Stimulated activated naive CD8-positive, alpha-beta T cell treated with anti-CD3 and anti-CD28 coated beads, Interleukin-15, Interleukin-2, amounts not matched to agents 100 U/mL and 50 U/mL, for 24 hours (primary cell): ENCODE data around the gene MTRF1.

Source experiments
- ATAC-seq: fragments of 150-1000 bp; cut with Tn5 transposase; one replicate; pipeline ENCODE4 v1.10.0; 2021
- DNase-seq: peaks from one replicate; pipeline ENCODE4 v3.0.0; 2021

The MTRF1 gene

GRCh38 chr13:41224113-41225110, 39.0 kb downstream of the MTRF1 start:
- DNase-seq (no peak), ATAC-seq (no peak)

DNA sequence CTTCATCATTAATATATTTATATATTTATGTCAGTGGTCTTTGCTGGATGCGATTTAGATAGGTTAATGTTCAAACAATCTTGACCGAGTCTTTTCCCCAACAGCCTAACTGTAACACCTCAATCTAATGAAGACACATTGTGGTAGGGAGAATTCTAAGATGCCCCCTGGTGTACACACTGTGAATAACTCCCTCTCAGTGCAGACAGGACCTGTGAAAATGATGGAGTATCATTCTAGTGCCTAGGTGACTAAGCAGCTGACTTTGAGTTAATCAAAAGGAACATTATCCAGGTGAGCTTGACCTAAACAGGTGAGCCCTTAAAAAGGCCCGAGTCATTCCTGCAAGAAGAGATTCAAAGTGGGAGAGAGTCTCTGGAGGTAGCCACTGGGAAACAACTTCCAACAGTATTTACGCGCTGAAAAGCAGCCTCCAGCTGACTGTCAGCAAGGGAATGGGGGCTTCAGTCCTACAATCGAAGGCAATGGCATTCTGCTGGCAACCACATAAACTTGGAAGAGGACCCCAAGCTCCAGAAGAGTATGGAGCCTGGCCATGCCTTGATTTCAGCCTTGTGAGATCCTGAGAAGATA, 41.0 kb downstream of the MTRF1 start:
- ATAC-seq (peak; percentile 86), DNase-seq (peak; percentile 55)

DNA sequence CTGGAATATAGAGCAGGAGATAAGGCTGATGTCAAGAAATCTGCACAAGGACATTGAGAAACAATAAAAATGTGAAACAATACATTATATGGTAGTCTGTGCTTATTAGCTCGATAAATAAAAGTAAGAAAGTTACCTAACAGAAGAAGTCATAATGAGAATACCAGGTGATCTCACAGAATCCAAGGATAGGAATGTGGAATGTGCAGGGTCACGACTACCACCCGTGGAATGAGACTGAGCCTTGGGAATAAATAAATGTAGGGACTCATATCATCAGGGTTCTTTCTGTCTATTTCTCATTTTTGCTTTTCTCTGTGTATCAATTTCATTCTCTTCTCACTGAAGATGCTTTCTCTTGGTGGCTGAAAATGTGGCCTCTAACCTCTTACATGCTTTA, 43.0 kb downstream of the MTRF1 start:
- DNase-seq: no peak

DNA sequence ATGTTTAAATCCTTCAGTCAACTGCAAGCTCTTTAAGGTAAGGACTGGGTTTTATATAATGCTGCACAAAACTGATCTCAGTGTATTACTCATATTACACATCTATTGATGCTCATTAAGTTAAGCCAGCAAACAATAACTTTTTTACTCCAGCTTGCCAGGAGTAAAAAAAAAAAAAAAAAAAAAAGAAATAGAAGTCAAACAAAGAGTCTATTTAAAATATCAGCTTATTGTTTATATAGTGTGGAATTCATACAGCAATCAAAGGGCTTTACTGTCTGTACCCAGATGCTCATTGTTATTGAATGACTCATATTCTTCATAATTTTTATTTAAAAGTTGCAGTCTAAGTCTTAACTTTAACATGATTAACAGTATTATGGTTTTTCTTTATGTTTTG, 47.2 kb downstream of the MTRF1 start:
- ATAC-seq (no peak), DNase-seq (no peak)

More for the DNA sequence above, 43.0 kb downstream of the MTRF1 start:
- no peak for ATAC-seq

- DNase-seq (no peak), ATAC-seq (no peak)
Observed at GRCh38 chr13:41213919-41214318, 49.5 kb downstream of the MTRF1 start.

DNA sequence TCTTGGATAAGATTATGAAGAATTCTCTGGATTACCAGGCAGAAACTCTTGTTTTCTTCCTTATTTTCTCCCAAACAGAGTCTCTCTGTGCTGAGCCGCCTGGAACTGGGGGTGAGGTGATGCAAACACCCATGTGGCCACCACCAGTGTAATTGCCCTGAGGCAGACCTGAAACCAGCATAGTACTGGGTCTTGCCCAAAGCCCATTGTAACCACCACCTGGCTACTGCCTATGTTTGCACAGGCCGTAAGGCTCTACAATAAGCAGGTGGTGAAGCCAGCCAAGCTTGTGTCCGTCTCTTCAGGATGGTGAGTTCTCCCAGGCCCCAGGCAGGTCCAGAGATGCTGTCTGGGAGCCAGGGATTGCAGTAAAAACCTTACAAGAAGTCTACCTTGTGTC, 50.1 kb downstream of the MTRF1 start:
- no peak for ATAC-seq

DNA sequence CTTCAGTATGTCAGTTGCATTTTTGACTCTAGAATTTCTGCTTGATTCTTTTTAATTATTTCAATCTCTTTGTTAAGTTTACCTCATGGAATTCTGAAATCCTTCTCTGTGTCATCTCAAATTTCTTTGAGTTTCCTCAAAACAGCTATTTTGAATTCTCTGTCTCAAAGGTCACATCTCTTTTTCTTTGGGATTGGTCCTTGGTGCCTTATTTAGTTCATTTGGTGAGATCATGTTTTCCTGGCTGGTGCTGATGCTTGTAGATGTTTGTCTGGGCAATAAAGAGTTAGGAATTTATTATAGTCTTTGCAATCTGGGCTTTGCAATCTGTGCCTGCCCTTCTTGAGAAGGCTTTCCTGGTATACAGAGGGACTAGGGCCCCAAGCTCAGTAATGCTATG, 50.5 kb downstream of the MTRF1 start:
- no peak for ATAC-seq
- DNase-seq: no peak

More for the DNA sequence above, 50.1 kb downstream of the MTRF1 start:
- no peak for DNase-seq

DNA sequence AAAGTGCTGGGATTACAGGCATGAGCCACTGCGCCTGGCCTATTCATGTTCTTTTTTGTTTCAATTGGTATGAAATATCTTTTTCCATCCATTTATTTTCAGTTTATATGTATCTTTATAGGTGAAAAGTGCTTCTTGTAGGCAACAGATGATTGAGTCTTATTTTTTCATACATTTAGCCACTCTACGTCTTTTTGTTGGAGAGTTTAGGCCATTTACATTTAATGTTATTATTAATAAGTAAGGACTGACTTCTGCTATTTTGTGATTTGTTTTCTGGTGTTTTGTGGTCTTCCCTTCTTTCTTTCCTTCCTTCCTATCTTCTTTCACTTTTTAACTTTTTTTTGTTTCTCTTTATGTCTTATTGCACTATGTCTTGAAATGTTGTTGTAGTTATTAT, 52.3 kb downstream of the MTRF1 start:
- no peak for DNase-seq
- no peak for ATAC-seq

DNA sequence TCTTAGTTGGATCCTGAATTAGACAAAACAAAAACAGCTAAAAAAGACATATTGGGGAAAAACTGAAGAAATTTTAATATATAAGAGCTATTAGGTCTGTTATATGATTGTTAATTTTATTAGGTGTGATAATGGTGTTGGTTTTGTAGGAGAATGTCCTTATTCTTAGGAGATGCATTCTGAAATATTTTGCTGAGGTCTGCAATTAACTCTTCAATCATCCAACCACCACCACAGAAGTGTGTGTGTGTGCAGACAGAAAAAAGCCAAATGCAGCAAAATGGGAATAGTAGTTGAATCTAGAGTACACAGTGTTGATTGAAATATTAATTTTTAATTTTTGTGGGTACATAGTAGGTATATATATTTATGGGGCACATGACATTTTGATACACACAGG, 56.9 kb downstream of the MTRF1 start:
- ATAC-seq (no peak), DNase-seq (no peak)

DNA sequence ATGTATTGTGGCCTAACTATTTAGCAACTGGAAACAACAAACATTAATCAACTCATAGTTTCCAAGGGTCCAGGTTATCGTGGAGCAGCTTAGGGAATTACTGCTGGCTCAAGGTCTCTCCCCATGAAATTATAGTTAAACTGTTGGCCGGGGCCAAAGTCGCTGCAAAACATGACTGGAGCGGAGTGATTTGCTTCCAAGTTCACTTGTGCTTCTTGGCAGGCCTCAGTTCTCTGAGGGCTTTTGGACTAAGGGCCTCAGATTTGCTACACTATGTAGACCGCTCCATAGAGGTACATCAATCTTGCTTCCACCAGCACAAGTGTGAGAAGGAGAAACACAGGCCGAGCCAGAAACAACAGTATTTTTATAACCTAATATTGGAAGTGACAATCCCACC, 59.6 kb downstream of the MTRF1 start:
- DNase-seq: no peak
- ATAC-seq: no peak

DNA sequence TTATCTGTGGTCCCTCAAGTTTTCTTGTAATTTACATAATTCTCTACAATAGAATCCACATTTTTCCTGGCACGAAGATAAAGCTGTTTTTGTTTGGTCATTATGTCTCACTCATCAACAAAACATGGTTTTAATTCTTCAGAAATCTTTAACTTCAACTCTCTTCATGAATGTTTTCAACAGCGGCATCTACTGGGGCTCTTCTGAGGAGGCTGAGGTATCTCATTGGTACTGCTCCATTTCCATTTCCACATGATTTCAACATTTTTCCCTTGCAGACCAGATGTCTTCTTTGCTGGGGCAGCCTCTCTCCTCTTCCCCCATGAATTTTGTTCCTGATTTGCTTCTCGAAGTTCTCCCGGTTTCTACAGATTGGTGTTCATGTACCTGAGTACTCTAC, 63.2 kb downstream of the MTRF1 start:
- DNase-seq (no peak), ATAC-seq (no peak)

- ATAC-seq (no peak), DNase-seq (no peak)
Observed at GRCh38 chr13:41199526-41199925, 63.9 kb downstream of the MTRF1 start.

- ATAC-seq (no peak), DNase-seq (no peak)
Observed at GRCh38 chr13:41199079-41199478, 64.3 kb downstream of the MTRF1 start.

DNA sequence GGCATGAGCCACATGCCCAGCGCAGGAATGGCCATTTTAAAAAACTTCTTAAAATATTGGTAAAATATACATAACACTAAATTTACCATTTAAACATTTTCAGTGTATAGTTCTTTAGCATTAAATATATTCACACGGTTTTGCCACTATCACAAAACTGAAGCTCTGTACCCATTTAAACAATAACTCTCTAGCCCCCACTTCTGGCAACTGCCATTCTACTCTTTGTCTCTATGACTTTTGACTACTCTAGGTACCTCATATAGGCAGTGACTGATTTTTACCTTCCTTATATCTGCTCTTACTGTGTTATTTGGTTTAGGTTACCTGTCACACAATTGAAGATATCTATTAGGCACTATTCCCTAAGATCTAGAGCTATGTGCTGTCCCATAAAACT, 66.8 kb downstream of the MTRF1 start:
- ATAC-seq (no peak), DNase-seq (no peak)

- DNase-seq (no peak), ATAC-seq (no peak)
Observed at GRCh38 chr13:41196011-41196410, 67.4 kb downstream of the MTRF1 start.

DNA sequence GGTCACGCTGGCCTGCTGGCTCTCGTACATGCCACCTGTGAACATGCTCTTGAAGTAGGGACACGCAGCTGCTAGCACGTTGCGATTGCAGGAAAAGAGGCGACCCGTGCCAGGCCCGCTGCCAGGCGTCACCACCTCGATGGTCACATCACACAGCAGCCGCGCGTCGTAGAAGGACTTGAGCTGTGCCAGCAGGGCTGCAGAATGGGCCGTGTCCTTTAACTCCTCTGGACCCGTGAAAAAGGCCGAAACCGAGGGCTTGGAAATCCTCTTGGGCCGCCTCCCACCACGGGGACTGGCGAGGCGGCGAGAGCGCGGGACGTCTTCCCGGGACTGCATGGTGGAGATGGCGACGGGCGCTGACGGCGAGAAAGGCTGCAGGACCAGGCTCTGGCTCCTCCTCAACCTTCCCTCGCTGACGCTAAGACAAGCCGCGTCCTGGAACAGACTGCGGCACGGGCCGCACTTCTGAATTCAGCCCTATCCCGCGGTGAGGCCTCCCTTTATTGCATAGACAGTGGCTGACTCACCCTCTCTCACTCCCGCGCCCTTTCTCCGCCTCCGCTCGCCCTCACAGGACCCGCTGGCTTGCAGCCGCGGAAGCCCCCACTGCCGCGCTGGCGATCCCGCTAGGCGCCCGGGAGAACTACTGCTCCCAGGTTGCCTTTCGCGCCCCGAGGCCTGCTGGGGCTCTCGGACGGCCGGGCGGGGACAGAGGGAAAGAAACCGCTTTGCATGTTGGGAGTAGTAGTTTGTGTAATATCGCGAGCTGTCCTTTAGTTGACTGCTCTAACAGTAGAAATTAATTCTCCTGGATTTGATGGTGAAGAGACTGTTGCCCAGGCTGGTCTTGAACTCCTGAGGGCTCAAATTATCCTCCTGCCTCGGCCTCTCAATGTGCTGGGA, 69.2 kb downstream of the MTRF1 start, which contains the start of gene KBTBD7:
TSS of gene KBTBD7 (minus strand) at position 651 of the 906 bp plus-strand sequence. CDS start at position 339, 312 bp downstream.
- DNase-seq: peak; percentile 95

DNA sequence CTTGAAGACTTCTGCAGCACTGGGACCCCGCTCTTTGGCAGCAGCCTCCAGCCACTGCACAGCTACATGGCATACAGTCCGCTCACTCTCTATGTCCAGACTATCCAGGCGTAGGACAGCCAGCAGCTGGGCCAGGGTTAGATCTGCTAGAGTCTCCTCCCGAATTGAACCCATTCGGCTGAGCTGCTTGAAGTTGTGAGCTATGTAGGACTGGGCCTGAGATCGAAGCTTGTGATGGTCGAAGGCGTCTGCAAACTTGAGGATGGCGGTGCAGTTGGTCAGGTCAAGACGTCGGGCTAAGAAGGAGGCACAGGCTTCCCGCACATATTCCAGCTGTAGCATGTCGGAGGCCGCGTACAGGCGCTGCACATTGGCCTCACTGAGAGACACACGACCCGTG, 69.9 kb downstream of the MTRF1 start:
- DNase-seq: no peak
- ATAC-seq: no peak

More for the DNA sequence above, 69.2 kb downstream of the MTRF1 start, which contains the start of gene KBTBD7:
- peak; percentile 99 for ATAC-seq

- ATAC-seq (no peak), DNase-seq (no peak)
Observed at GRCh38 chr13:41188584-41188983, 74.8 kb downstream of the MTRF1 start.

DNA sequence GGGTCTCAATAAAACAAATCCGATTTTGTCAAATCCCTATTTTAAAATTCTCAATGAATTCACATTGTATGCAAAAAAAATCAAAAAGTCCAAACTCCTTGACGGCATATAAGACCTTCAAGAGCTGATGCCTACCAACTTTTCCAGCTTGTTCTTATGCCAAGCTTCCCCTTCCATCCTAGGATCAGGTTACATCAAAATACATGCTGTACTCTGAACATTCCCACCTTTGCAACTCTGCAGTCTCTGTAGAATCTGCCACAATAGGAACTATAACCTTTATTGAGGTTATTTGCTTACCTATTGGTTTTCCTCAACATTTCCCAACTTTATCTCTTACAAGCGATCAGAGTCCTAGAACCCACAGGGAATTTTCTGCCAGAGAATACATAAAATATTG, 76.9 kb downstream of the MTRF1 start:
- ATAC-seq (no peak), DNase-seq (no peak)

GRCh38 chr13:41182231-41182630, 81.1 kb downstream of the MTRF1 start:
- ATAC-seq (no peak), DNase-seq (no peak)

GRCh38 chr13:41179593-41180250, 83.7 kb downstream of the MTRF1 start:
- ATAC-seq: peak; percentile 80
- DNase-seq: no peak

DNA sequence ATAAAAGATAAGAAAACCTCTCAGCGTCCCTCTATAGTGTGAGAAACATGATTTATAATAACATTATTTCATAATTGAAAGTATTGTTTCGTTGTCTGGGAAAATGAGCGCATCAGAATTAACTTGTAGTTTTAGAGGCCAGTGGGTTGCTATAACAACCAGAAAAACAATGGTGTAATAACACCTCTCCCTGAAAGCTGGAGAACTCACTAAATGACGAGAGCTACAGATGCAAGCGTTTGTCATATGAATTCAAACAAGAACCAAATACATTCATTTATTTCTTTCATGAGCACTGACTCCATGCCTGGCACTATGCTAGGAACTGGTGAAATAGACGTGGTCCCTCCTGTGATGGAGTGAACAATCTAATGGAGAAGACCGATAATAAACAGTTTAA, 85.3 kb downstream of the MTRF1 start:
- DNase-seq (no peak), ATAC-seq (peak; percentile 22)
